ENCODE data around the gene HSD17B11. TPM values are rescaled to one million over a fixed set of nuclear protein-coding genes. Genes with fewer than 3 reads are reported as not detected.
"Not testable (repeated sequence)": the region's sequence is repeated elsewhere in the genome, so short reads cannot be mapped to it uniquely, and the experiment has no call there.

Gene HSD17B11
- total RNA-seq, 1 donor from 2014 or later = 140 TPM

- DNase-seq (no peak), ATAC-seq (no peak)
- H3K4me3 ChIP-seq = no peak overlapping the region
- H3K36me3 ChIP-seq = peaks cover 4% of the 10 kb centered on the region
- no peaks in the 10 kb centered on the region for H3K4me1 ChIP-seq
- no peak for TF ChIP-seq CTCF (IDR thresholded peaks at IDR 0.05)
- H3K27me3 ChIP-seq (ENCODE audit: low read depth) = no peaks in the 10 kb centered on the region
- H3K9me3 ChIP-seq = no peaks in the 10 kb centered on the region
- intact Hi-C loops (cut with DNase I) = no loop called here
- H3K27ac ChIP-seq = no peak overlapping the region
These were observed 84.9 kb downstream of the HSD17B11 start for GRCh38 chr4:87306056-87306455.

DNA sequence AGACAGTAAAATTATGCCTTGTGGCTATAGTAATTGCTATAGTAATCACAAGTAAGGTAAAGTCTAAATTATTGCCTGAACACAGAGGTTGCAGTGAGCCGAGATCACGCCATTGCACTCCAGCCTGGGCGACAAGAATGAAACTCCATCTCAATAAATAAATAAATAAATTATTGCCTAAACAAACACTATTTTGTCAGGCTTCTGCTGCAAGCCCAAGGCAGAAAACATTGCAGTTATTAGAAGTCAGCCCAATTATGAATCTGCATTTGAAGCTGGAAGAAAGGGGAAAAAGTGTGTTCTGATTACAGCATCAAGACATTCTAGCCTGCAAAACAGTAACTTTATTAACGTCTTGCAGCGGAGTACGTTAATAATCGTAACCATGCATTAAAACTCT, 85.4 kb downstream of the HSD17B11 start:
- H3K36me3 ChIP-seq = peaks cover 4% of the 10 kb centered on the region

DNA sequence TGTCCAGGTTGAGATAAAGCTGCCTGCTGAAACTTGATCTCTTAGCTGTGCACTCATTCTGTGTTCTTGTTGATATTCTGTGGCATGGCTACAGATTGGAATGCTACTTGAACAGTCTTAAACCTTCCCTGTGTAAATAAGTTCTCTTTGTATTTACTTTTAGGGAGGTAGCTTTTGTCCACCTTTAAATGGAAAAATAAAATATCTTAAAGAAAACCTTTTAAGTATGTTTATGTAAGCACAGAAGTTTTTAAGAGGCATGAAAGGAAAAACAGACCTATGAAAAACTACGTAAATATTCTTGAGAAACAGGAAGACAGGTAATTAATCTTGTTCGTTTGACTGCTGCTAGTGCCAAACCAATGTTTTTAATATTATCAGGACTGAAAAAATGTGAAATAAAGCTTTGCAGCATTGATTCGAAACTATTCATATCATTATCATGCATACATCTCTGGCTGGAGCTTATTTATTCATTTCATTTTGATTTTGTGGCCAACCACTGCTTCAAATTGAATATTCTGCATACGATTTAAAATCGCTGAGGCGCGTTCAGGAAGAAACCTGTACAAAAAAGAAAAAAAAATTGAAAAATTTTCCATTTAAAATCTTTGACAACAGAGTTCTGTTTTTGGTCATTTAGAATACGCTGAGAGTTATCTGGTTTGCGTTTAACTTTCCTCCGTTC, 86.1 kb downstream of the HSD17B11 start:
- no peak overlapping the region for H3K4me3 ChIP-seq
- DNase-seq (no peak), ATAC-seq (peak; percentile 94 to 96)
- no peaks in the 10 kb centered on the region for H3K27me3 ChIP-seq (ENCODE audit: low read depth)
- intact Hi-C loops (cut with DNase I) = no loop called here
- TF ChIP-seq CTCF (IDR thresholded peaks at IDR 0.05) = no peak
- peaks cover 3% of the 10 kb centered on the region for H3K36me3 ChIP-seq
- H3K27ac ChIP-seq = peak overlapping the region; percentile 70
- no peaks in the 10 kb centered on the region for H3K9me3 ChIP-seq
- no peaks in the 10 kb centered on the region for H3K4me1 ChIP-seq

More for the DNA sequence above, 85.4 kb downstream of the HSD17B11 start:
- no peaks in the 10 kb centered on the region for H3K27me3 ChIP-seq (ENCODE audit: low read depth)
- H3K4me3 ChIP-seq = no peak overlapping the region
- peak overlapping the region; percentile 70 for H3K27ac ChIP-seq
- ATAC-seq = no peak
- no peaks in the 10 kb centered on the region for H3K4me1 ChIP-seq
- no peak for TF ChIP-seq CTCF (IDR thresholded peaks at IDR 0.05)
- no peaks in the 10 kb centered on the region for H3K9me3 ChIP-seq
- no peak for DNase-seq
- intact Hi-C loops (cut with DNase I) = no loop called here

DNA sequence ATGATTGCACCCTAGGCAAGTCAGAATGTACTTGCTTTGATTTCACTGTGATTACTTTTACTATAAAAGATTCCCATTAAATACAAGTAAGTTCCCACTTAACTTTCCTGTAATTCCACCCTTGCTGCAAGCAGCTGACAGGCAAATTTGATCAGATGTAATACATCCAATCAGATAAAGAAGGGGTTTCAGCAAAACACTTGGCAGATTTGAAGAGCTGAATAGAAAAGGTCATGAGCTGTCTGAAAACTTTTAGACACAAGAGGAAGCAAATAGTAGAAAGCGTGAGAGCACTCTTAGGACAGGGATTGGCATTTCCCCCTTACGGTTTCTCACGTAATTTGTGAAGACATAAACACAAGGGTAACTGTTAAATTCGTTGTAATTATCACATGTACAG, 91.1 kb downstream of the HSD17B11 start:
- Histone ChIP-seq H3K36me3 (no peaks in the 10 kb centered on the region), H3K27ac (no peak overlapping the region), H3K27me3 (ENCODE audit: low read depth) (no peaks in the 10 kb centered on the region), H3K4me1 (no peaks in the 10 kb centered on the region), H3K4me3 (no peak overlapping the region), H3K9me3 (no peaks in the 10 kb centered on the region)
- TF ChIP-seq CTCF (IDR thresholded peaks at IDR 0.05) = no peak
- ATAC-seq (peak; percentile 59 to 66), DNase-seq (no peak)
- intact Hi-C loops (cut with DNase I) = no loop called here

DNA sequence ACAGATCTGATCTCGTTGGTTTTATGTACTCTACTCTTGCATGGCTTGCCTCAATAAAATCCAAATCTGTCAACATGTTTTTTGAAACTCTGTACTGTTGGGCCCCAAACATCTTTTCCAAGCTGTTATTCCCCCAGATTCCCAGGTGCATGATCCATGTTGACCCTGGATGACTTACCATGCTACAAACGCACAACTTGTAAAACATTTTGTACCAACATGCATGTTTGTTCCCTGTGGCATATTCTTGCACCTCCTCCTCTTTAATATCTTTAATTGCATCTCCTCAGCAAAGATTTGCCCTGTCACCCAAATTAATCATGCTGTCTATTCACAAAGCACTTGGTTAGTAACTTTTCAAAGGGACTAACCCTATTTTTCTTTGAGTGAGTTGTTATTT, 92.6 kb downstream of the HSD17B11 start:
- Histone ChIP-seq H3K4me1 (no peaks in the 10 kb centered on the region), H3K9me3 (peaks cover 7% of the 10 kb centered on the region), H3K27me3 (ENCODE audit: low read depth) (no peaks in the 10 kb centered on the region), H3K27ac (no peak overlapping the region), H3K4me3 (no peak overlapping the region), H3K36me3 (no peaks in the 10 kb centered on the region)
- DNase-seq = no peak
- intact Hi-C loops (cut with DNase I) = no loop called here
- ATAC-seq = no peak
- no peak for TF ChIP-seq CTCF (IDR thresholded peaks at IDR 0.05)

DNA sequence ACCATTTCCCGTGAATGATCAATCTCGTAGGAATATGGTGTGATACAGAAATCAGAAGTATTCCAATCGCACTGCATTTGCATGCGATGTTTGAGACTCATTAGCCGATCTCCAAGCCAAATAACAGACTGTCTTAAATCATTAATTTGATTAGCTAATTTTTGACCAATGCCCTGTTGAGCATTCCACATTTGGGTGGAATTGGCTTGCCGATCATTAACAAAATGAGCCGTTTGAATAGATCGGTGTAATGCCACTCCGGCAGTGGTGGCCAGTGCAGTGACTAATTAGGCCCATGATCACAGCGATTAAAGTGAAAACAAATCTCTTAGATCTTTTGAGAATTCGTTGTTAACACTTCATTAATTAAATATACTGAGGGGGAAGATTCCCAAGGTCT, 96.1 kb downstream of the HSD17B11 start:
- H3K27me3 ChIP-seq (ENCODE audit: low read depth); ATAC-seq; intact Hi-C loops (cut with DNase I); H3K4me3 ChIP-seq; H3K36me3 ChIP-seq; DNase-seq; H3K27ac ChIP-seq; H3K4me1 ChIP-seq; H3K9me3 ChIP-seq: not testable (repeated sequence)

DNA sequence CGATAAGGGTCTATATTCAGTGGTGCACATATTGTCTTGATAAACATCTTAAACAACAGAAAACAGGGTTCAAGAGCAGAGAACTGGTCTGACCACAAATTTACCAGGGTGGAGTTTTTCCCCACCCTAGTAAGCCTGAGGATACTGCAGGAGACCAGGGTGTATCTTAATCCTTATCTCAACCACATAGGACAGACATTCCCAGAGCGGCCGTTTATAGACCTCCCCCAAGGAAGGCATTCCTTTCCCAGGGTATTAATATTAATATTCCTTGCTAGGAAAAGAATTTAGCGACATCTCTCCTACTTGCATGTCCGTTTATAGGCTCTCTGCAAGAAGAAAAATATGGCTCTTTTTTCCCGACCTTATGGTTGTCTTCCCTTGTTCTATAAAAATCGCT, 97.1 kb downstream of the HSD17B11 start:
- ATAC-seq; H3K27me3 ChIP-seq (ENCODE audit: low read depth); H3K4me3 ChIP-seq; intact Hi-C loops (cut with DNase I); H3K36me3 ChIP-seq; H3K27ac ChIP-seq; DNase-seq; H3K4me1 ChIP-seq; H3K9me3 ChIP-seq: not testable (repeated sequence)
